ENCODE measurements around the gene ETS2.
"Not testable (repeated sequence)": the region's sequence is repeated elsewhere in the genome, so short reads cannot be mapped to it uniquely, and the experiment has no call there.

The ETS2 gene

GRCh38 chr21:38824124-38824822, 18.5 kb downstream of the ETS2 start:
- H3K36me3 ChIP-seq: peaks cover 61% of the 10 kb centered on the region
- H3K4me3 ChIP-seq (ENCODE audit: low read depth in 1 of 2, low read length in 1 of 2): no peak overlapping the region
- TF ChIP-seq CTCF (IDR thresholded peaks at IDR 0.05): no peak
- no peaks in the 10 kb centered on the region for H3K9me3 ChIP-seq
- H3K27ac ChIP-seq: no peak overlapping the region
- no peaks in the 10 kb centered on the region for H3K27me3 ChIP-seq
- peaks cover 25 to 31% of the 10 kb centered on the region in 2 experiments for H3K4me1 ChIP-seq (ENCODE audit: control insufficient read depth in 1 of 2, insufficient read depth in 1 of 2, low read depth in 1 of 2, low read length in 1 of 2)

- Histone ChIP-seq H3K4me3 (ENCODE audit: low read depth in 1 of 2, low read length in 1 of 2) (no peak overlapping the region), H3K4me1 (ENCODE audit: control insufficient read depth in 1 of 2, insufficient read depth in 1 of 2, low read depth in 1 of 2, low read length in 1 of 2) (peaks cover 25 to 31% of the 10 kb centered on the region in 2 experiments), H3K27ac (no peak overlapping the region), H3K27me3 (no peaks in the 10 kb centered on the region), H3K36me3 (peaks cover 51% of the 10 kb centered on the region), H3K9me3 (no peaks in the 10 kb centered on the region)
- no peak for TF ChIP-seq CTCF (IDR thresholded peaks at IDR 0.05)
Measured at GRCh38 chr21:38825269-38825668, 19.5 kb downstream of the ETS2 start.

GRCh38 chr21:38825921-38826320, 20.2 kb downstream of the ETS2 start:
- no peak for TF ChIP-seq CTCF (IDR thresholded peaks at IDR 0.05)
- no peak overlapping the region for H3K27ac ChIP-seq
- no peak overlapping the region for H3K4me3 ChIP-seq (ENCODE audit: low read depth in 1 of 2, low read length in 1 of 2)

GRCh38 chr21:38828111-38828510, 22.4 kb downstream of the ETS2 start:
- H3K27me3 ChIP-seq; H3K9me3 ChIP-seq; H3K27ac ChIP-seq; H3K4me3 ChIP-seq (ENCODE audit: low read depth in 1 of 2, low read length in 1 of 2): not testable (repeated sequence)
- H3K36me3 ChIP-seq: peaks cover 22% of the 10 kb centered on the region
- H3K4me1 ChIP-seq (ENCODE audit: control insufficient read depth in 1 of 2, insufficient read depth in 1 of 2, low read depth in 1 of 2, low read length in 1 of 2): peaks cover 41 to 42% of the 10 kb centered on the region in 2 experiments

More at GRCh38 chr21:38825921-38826320, 20.2 kb downstream of the ETS2 start:
- Histone ChIP-seq H3K27me3 (no peaks in the 10 kb centered on the region), H3K36me3 (peaks cover 44% of the 10 kb centered on the region), H3K9me3 (no peaks in the 10 kb centered on the region), H3K4me1 (ENCODE audit: control insufficient read depth in 1 of 2, insufficient read depth in 1 of 2, low read depth in 1 of 2, low read length in 1 of 2) (peaks cover 26 to 30% of the 10 kb centered on the region in 2 experiments)

- no peaks in the 10 kb centered on the region for H3K9me3 ChIP-seq
- TF ChIP-seq CTCF (IDR thresholded peaks at IDR 0.05): no peak
- H3K4me1 ChIP-seq (ENCODE audit: control insufficient read depth in 1 of 2, insufficient read depth in 1 of 2, low read depth in 1 of 2, low read length in 1 of 2): peaks cover 37 to 38% of the 10 kb centered on the region in 2 experiments
- H3K27ac ChIP-seq: peak overlapping the region; percentile 99
- no peaks in the 10 kb centered on the region for H3K27me3 ChIP-seq
- H3K36me3 ChIP-seq: no peaks in the 10 kb centered on the region
- H3K4me3 ChIP-seq (ENCODE audit: low read depth in 1 of 2, low read length in 1 of 2): peak overlapping the region; percentile 44 to 48
Measured at GRCh38 chr21:38830671-38831525, 25.2 kb downstream of the ETS2 start.
